ENCODE data around the gene HDAC9.
"Not testable (repeated sequence)": the region's sequence is repeated elsewhere in the genome, so short reads cannot be mapped to it uniquely, and the experiment has no call there.

The HDAC9 gene

DNA sequence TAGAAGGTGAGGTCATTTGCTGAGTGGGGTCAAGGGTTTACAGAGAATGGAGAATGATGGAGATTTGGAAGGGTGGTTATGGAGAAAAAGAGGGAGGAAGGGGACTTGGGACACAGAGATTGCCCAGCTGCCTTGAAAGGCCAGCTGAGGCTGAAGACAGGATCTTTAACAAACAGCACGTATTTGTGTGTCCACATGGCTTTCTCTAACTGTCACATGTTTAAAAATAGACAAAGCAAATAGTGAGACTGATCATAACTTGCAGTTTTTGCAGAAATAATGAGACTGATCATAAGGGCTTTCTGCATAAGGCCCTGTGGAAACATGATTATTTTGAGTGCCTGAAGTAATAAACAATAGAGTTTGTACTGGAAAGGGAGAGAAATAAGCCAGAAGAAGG is 212.7 kb downstream of the HDAC9 start:
- in situ Hi-C loops (cut with HindIII; ENCODE audit: low pct_unique_long_range_greater_than_20kb, low sequenced_read_pairs), result no loop called here
- DNase-seq (ENCODE audit: low read depth in 1 of 2, low spot score in 1 of 2), result no peak
- TF ChIP-seq JUND (IDR thresholded peaks at IDR 0.05; ENCODE audit: low read depth), result no peak

DNA sequence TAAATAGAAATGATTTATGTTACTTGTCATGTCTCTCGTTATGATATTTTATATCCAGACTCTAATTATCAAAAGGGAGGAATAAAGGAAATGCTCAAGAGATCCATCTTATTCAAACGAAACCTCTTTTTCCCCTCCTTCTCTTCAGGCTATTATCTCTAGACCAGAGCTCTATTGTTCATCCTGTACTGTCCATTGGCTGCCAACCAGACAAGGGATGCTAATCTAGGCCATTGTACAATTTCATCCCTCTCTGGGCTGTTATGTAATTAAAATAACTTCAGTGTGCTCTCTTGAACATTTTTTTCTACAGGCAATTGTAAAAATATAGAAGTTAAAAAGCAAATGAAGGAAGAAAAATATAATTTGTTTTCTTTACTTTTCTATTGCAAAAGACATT is 220.4 kb downstream of the HDAC9 start:
- no peak for DNase-seq (ENCODE audit: low read depth in 1 of 2, low spot score in 1 of 2)
- no peak for TF ChIP-seq JUND (IDR thresholded peaks at IDR 0.05; ENCODE audit: low read depth)
- in situ Hi-C loops (cut with HindIII; ENCODE audit: low pct_unique_long_range_greater_than_20kb, low sequenced_read_pairs), result no loop called here

DNA sequence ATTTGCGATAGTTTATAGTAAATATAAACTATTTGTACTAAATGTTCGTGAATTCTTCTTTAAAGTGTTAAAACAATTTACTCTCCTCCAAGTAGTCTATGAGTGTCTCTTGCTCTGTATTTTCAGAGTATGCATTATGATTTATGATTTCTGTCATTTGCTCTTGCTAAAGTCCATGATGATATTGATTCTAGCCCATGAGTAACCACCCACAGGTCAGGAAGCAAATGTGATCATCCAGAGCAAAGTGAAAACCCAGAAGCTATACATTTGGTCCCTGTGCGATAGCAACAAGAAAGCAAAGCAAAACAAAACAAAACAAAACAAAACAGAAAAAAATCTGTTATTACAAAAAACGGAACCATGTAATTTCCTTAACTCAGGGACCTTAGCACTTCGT is 225.9 kb downstream of the HDAC9 start:
- no peak for DNase-seq (ENCODE audit: low read depth in 1 of 2, low spot score in 1 of 2)
- no peak for TF ChIP-seq JUND (IDR thresholded peaks at IDR 0.05; ENCODE audit: low read depth)
- in situ Hi-C loops (cut with HindIII; ENCODE audit: low pct_unique_long_range_greater_than_20kb, low sequenced_read_pairs), result no loop called here

DNA sequence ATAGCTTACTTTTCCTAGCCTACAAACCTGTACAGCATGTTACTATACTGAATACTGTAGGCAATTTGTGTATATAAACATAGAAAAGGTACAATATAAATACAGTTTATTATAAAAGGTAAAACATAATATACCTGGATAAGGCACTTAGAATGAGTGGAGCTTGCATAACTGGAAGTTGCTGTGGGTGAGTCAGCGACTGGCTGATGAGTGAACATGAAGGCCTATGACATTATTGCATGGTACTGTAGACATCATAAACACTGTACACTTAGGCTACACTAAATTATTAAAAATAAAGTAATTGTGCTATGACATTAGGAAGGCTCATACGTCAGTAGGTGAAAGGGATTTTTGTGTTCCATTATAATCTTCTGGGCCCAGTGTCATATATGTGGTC is 228.8 kb downstream of the HDAC9 start:
- no peak for DNase-seq (ENCODE audit: low read depth in 1 of 2, low spot score in 1 of 2)
- TF ChIP-seq JUND (IDR thresholded peaks at IDR 0.05; ENCODE audit: low read depth), result no peak

DNA sequence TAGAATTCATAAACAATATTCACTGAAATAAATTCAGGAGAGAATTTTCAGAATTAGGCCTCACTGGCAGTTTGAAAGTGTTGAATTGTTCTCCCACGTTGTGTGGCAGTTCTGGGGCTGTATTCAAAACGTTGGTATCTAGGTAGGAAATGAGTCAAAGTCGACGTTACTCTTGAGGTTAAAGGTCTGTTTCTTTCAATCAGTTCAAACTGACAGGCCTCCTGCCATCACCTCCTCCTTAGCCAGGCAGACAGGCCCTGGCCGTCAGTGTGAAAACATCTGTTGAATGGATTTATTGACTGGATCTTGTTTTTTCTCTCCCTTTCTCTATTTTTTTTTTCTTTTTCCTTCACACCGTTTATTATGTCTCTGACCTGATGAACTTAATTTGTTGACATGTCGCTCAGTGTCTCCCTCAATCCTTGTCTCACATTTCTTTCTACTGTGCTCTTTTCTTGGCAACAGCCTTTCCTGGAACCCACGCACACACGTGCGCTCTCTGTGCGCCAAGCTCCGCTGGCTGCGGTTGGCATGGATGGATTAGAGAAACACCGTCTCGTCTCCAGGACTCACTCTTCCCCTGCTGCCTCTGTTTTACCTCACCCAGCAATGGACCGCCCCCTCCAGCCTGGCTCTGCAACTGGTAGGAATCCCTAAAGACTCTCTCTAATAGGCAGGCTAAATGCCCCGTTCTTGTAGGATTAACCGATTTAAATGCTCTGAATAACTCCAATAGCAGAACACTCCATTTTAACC is 231.7 kb downstream of the HDAC9 start:
- DNase-seq (ENCODE audit: low read depth in 1 of 2, low spot score in 1 of 2), result no peak
- no peak for TF ChIP-seq JUND (IDR thresholded peaks at IDR 0.05; ENCODE audit: low read depth)
- in situ Hi-C loops (cut with HindIII; ENCODE audit: low pct_unique_long_range_greater_than_20kb, low sequenced_read_pairs), result no loop called here

More for the DNA sequence above, 228.8 kb downstream of the HDAC9 start:
- in situ Hi-C loops (cut with HindIII; ENCODE audit: low pct_unique_long_range_greater_than_20kb, low sequenced_read_pairs), result no loop called here

DNA sequence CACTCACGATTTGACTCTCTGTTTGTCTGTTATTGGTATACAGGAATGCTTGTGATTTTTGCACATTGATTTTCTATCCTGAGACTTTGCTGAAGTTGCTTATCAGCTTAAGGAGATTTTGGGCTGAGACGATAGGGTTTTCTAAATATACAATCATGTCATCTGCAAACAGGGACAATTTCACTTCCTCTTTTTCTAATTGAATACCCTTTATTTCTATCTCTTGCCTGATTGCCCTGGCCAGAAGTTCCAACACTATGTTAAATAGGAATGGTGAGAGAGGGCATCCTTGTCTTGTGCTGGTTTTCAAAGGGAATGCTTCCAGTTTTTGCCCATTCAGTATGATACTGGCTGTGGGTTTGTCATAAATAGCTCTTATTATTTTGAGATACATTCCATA is 240.5 kb downstream of the HDAC9 start:
- in situ Hi-C loops (cut with HindIII; ENCODE audit: low pct_unique_long_range_greater_than_20kb, low sequenced_read_pairs); DNase-seq (ENCODE audit: low read depth in 1 of 2, low spot score in 1 of 2): not testable (repeated sequence)

DNA sequence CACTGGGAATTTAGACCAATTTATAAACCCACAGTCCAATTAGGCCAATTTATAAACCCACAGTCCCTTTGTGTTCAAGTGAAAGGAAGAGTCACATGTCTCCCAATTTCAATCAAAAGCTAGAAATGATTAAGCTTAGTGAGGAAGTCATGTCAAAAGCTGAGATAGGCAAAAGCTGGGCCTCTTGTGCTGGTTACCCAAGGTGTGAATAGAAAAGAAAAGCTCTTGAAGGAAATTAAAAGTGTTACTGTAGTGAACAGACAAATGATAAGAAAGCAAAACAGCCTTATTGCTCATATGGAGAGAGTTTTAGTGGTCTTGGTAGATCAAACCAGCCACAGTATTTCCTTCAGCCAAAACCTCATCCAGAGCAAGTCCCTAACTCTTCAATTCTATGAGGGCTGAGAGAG is 245.0 kb downstream of the HDAC9 start:
- no peak for TF ChIP-seq JUND (IDR thresholded peaks at IDR 0.05; ENCODE audit: low read depth)
- in situ Hi-C loops (cut with HindIII; ENCODE audit: low pct_unique_long_range_greater_than_20kb, low sequenced_read_pairs), result no loop called here
- DNase-seq (ENCODE audit: low read depth in 1 of 2, low spot score in 1 of 2), result no peak

DNA sequence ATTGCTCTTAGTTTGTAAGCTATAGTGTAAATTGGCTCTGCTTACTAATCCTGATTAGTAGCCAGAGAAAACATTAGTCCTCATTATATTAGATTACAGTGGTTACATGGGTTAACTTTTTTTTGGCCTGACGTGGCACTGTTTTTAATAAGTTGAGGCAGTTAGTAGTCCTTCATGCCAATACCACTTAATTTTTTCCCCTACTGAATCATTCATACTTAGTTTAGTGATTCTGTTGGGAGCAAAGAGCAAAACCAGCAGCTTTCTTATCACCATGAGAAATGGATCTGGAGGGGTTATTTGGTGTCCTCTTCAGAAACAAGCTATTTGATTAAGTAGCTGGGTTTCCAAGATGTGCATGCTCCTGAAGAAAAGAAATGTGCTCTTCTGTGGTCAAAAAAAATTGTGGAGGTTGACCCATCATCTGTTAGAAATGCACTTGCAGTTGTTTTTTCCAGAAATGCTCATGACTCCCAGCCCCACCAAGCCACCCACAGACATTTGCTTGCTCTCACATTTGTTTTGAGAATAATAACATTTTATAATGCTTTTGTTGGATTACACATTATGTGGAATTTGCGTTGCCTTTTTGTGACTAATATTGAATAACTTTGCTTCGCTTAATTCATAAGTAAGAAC is 258.5 kb downstream of the HDAC9 start:
- in situ Hi-C loops (cut with HindIII; ENCODE audit: low pct_unique_long_range_greater_than_20kb, low sequenced_read_pairs), result no loop called here
- no peak for DNase-seq (ENCODE audit: low read depth in 1 of 2, low spot score in 1 of 2)
- no peak for TF ChIP-seq JUND (IDR thresholded peaks at IDR 0.05; ENCODE audit: low read depth)

DNA sequence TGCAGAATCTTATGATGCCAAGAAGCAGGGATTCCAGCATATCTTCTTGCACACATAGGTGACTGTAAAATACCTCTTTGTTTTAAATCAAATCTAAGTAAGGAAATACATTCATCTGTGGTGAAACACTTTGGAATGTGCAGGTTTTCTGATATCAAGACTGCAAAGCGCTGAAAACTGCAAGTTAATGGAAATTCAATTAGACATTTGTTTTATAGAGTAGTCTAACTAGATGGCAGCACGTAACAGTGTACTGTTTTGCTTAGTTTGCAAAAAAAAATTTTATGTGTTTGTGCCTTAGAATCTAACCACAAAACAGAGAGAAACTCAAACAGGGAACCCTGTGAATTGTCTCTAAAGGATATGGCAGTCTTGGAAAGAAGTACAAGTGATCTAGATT is 259.2 kb downstream of the HDAC9 start:
- in situ Hi-C loops (cut with HindIII; ENCODE audit: low pct_unique_long_range_greater_than_20kb, low sequenced_read_pairs), result no loop called here
- DNase-seq (ENCODE audit: low read depth in 1 of 2, low spot score in 1 of 2), result no peak
- TF ChIP-seq JUND (IDR thresholded peaks at IDR 0.05; ENCODE audit: low read depth), result no peak

DNA sequence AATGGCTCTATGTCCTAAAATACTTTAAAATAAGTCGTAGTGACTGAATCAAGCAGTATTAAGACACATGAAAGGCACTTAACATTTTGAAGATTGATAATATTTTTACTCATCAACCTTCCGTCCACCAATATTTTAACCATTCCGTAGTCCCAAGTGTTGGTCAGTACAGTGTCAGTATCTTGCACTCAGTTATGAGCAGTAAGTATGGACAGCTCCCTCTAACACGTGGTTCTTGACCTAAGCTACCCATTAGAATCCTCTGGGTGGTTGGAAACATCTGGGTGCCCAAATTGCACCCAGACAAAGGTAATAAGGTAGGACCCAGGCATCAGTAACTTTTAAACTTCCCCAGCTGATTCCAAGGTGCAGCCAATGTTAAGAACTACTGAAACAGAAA is 260.2 kb downstream of the HDAC9 start:
- no peak for TF ChIP-seq JUND (IDR thresholded peaks at IDR 0.05; ENCODE audit: low read depth)
- in situ Hi-C loops (cut with HindIII; ENCODE audit: low pct_unique_long_range_greater_than_20kb, low sequenced_read_pairs), result no loop called here
- DNase-seq (ENCODE audit: low read depth in 1 of 2, low spot score in 1 of 2), result no peak

DNA sequence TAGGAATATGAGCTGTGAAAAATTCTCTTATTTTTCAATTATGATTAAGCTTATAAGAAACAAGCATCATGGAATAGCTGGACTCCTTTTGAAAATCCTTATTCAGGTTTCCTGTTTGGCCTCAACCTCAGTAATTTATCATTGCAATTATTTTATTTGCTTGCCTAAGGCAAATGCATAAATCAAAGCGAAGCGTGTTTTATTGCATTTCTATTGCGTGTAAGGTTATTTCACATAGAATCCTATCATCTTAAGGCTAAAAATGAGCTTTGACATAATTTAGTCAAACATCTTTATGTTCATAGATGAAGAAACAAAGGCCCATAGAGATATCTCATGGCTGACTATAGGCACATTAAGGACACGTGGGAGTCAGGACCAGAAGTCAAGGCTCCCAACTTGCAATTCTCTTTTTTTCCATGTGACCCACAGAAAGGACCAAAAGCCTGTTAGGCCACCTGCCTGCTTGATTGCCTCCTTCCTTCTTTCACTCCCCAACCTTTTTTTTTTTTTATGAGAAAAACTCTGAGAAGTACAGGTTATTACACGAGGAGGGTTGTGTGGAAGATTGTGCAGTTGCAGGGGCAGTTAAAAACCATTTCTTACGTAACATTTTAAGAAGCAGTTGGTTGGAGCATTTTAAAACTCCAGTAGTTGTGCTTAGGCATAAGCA is 261.0 kb downstream of the HDAC9 start:
- no peak for TF ChIP-seq JUND (IDR thresholded peaks at IDR 0.05; ENCODE audit: low read depth)
- no peak for DNase-seq (ENCODE audit: low read depth in 1 of 2, low spot score in 1 of 2)
- in situ Hi-C loops (cut with HindIII; ENCODE audit: low pct_unique_long_range_greater_than_20kb, low sequenced_read_pairs), result no loop called here

DNA sequence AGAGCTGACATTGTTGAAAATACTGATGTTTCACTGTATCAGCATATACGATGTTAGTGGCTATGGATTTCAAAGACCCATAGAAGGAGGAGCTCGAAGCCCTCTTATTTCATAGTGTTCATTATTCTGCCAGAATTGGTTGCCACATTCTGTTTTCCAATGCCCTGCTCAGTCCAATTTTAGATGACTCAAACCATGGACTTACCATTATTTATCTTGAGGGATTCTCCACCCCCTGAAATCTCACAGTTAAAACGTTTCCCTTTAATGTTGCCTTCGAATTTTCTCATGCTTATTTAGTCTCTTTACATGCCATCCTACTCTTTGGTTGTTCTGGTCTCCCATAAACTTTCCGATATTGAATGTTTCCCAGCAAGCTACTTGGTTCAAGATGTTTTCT is 264.5 kb downstream of the HDAC9 start:
- TF ChIP-seq JUND (IDR thresholded peaks at IDR 0.05; ENCODE audit: low read depth), result no peak
- in situ Hi-C loops (cut with HindIII; ENCODE audit: low pct_unique_long_range_greater_than_20kb, low sequenced_read_pairs), result no loop called here
- DNase-seq (ENCODE audit: low read depth in 1 of 2, low spot score in 1 of 2), result no peak

Measured in T47D (cell line).